Measurements from ENCODE around the gene ADAMTS3. TPM values are rescaled to one million over a fixed set of nuclear protein-coding genes. Genes with fewer than 3 reads are reported as not detected.

ADAMTS3 gene
- total and polyA plus RNA-seq, 9 of the 15 experiments (the other 6 are each of a cell fraction or from before 2014, with no cell fraction given), result 4.0 to 18.0 (median 12.1) TPM

DNA sequence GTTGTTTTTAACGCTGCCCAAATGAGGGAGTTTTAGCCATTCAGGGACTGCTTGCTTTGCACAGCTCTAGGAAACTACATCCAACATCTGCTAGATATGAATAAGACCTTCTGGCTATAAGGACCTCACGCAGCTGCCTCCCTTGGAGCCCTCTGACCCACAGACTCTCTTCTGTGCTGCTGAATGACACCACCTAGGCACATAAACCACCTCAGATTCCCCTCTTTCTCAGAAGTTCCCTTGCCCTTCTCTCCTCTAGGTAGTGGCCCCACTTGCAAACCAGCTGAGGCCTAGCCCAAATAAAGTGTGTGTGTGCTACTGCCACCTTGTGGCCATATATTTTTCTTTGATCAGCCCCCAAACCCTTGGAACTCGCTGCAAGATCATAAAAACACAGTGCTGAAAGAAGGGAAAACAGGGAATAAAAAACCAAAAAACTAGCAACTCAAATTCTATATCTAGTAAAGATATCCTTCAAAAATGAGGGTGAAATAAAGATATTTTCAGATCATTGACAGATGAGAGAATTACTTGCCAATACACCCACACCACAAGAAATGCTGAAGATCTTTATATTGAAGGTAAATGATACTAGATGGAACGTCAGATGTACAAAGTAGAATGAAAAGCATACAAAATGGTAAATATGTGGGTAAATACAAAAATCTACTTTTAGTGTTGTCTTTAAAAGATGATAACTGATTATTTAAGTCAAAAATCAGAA is 265.9 kb downstream of the ADAMTS3 start:
- H3K27ac ChIP-seq (ENCODE audit: extremely low read depth, low read depth, low read length), result no peak overlapping the region
- no peaks in the 10 kb centered on the region for H3K9me3 ChIP-seq (replicated peaks; ENCODE audit: control insufficient read depth, insufficient read depth, low read depth, low read length)
- CTCF ChIA-PET (ENCODE audit: low intra/inter-chr PET ratio), result interaction anchor here (1.2 kb wide), 1 partner anchor 166 kb away, joined by 5 read pairs; no protein-coding TSS in a partner anchor
- peak; percentile 89 for FAIRE-seq
- no peak overlapping the region; the same call in 1 of the 2 replicates for H2AFZ ChIP-seq (ENCODE audit: low read depth, low read length)
- intact Hi-C loops (cut with micrococcal nuclease) (loop anchor here (5.0 kb wide), 2 partner anchors 531 to 571 kb away; no protein-coding TSS in a partner anchor), in situ Hi-C loops (cut with MboI) (no loop called here)
- POLR2A ChIA-PET, result no interaction called here
- peak; percentile 98 for ATAC-seq
- DNase-seq (ENCODE audit: extremely low read depth in 1 of 4, low spot score in 3 of 4), result peak; percentile 45 to 66 (median 56)
- no peak overlapping the region for H3K4me3 ChIP-seq
- H3K27me3 ChIP-seq (ENCODE audit: control insufficient read depth in 2 of 2, insufficient read depth in 2 of 2, low read length in 2 of 2), result no peaks in the 10 kb centered on the region
- no peaks in the 10 kb centered on the region for H3K9me1 ChIP-seq (ENCODE audit: control insufficient read depth, insufficient read depth, low read length)
- no TSS peak for BruUV-seq (replicated peaks)
- H3K4me2 ChIP-seq (ENCODE audit: insufficient read depth, low read length), result no peak overlapping the region
- no peaks in the 10 kb centered on the region for H4K20me1 ChIP-seq (replicated peaks; ENCODE audit: control insufficient read depth, insufficient read depth, low read length)
- no peak overlapping the region for H3K9ac ChIP-seq (ENCODE audit: insufficient read depth in 1 of 2, low read depth in 2 of 2, low read length in 2 of 2)
- H3K79me2 ChIP-seq (ENCODE audit: control insufficient read depth, insufficient read depth, low read length), result no peaks in the 10 kb centered on the region
- 46% methylated on average over 4 of the region's 4 CpGs for WGBS (ENCODE audit: insufficient coverage, low coverage, missing lambda C conversion rate)
- peaks cover 10% of the 10 kb centered on the region; the same call in 2 of the 3 replicates for H3K36me3 ChIP-seq (ENCODE audit: control insufficient read depth, insufficient read depth, low read length)
- H3K4me1 ChIP-seq (replicated peaks in 1 of 2; ENCODE audit: control insufficient read depth in 2 of 2, insufficient read depth in 2 of 2, low read length in 2 of 2), result no peaks in the 10 kb centered on the region
- TF ChIP-seq NFATC3 (IDR thresholded peaks at IDR 0.05), result no peak
- TF ChIP-seq ZFX (CRISPR knock-in tag; IDR thresholded peaks at IDR 0.05), result peak; percentile 40
- peak in 1 of 2 experiments; percentile 44; a peak in 1 of 4 replicates for TF ChIP-seq MAZ (CRISPR knock-in tag; conservative IDR thresholded peaks at IDR 0.05 in 1 of 2, IDR thresholded peaks at IDR 0.05 in 1 of 2)
- TF ChIP-seq HMG20A (CRISPR knock-in tag; conservative IDR thresholded peaks at IDR 0.05), result no peak
- TF ChIP-seq ZNF655 (CRISPR knock-in tag; IDR thresholded peaks at IDR 0.05), result no peak
- no peak for TF ChIP-seq ZFP1 (CRISPR knock-in tag; IDR thresholded peaks at IDR 0.05)
- no peak for TF ChIP-seq JUN (IDR thresholded peaks at IDR 0.05; ENCODE audit: borderline replicate concordance, low read depth, low read length)
- TF ChIP-seq JUN (CRISPR knock-in tag; IDR thresholded peaks at IDR 0.05; ENCODE audit: borderline replicate concordance), result no peak
- TF ChIP-seq CC2D1A (IDR thresholded peaks at IDR 0.05), result no peak
- peak; percentile 42 to 48 for TF ChIP-seq RAD21 (CRISPR knock-in tag; conservative IDR thresholded peaks at IDR 0.05 in 1 of 2, IDR thresholded peaks at IDR 0.05 in 1 of 2)
- TF ChIP-seq ZNF124 (CRISPR knock-in tag; IDR thresholded peaks at IDR 0.05), result no peak
- TF ChIP-seq ZSCAN29 (IDR thresholded peaks at IDR 0.05), result no peak
- TF ChIP-seq MAFG (tag; conservative IDR thresholded peaks at IDR 0.05), result no peak
- TF ChIP-seq, protein P1, sequence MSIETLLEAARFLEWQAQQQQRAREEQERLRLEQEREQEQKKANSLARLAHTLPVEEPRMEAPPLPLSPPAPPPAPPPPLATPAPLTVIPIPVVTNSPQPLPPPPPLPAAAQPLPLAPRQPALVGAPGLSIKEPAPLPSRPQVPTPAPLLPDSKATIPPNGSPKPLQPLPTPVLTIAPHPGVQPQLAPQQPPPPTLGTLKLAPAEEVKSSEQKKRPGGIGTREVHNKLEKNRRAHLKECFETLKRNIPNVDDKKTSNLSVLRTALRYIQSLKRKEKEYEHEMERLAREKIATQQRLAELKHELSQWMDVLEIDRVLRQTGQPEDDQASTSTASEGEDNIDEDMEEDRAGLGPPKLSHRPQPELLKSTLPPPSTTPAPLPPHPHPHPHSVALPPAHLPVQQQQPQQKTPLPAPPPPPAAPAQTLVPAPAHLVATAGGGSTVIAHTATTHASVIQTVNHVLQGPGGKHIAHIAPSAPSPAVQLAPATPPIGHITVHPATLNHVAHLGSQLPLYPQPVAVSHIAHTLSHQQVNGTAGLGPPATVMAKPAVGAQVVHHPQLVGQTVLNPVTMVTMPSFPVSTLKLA (conservative IDR thresholded peaks at IDR 0.05), result no peak
- TF ChIP-seq SAFB2 (IDR thresholded peaks at IDR 0.05; ENCODE audit: borderline replicate concordance, low read depth, low read length, severe bottlenecking), result no peak
- TF ChIP-seq CGGBP1 (CRISPR knock-in tag; IDR thresholded peaks at IDR 0.05), result no peak
- TF ChIP-seq, protein P2, sequence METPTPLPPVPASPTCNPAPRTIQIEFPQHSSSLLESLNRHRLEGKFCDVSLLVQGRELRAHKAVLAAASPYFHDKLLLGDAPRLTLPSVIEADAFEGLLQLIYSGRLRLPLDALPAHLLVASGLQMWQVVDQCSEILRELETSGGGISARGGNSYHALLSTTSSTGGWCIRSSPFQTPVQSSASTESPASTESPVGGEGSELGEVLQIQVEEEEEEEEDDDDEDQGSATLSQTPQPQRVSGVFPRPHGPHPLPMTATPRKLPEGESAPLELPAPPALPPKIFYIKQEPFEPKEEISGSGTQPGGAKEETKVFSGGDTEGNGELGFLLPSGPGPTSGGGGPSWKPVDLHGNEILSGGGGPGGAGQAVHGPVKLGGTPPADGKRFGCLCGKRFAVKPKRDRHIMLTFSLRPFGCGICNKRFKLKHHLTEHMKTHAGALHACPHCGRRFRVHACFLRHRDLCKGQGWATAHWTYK (CRISPR knock-in tag; IDR thresholded peaks at IDR 0.05), result no peak
- no peak for TF ChIP-seq NCOA4 (IDR thresholded peaks at IDR 0.05; ENCODE audit: partially characterized antibody)

Measured in K562 (cell line).